ENCODE results near the gene PNMT. TPM values are rescaled to one million over a fixed set of nuclear protein-coding genes. Genes with fewer than 3 reads are reported as not detected.

PNMT gene
- polyA plus RNA-seq, 3 donors, result not detected

- Mint-ChIP-seq H3K36me3 (peaks cover 19% of the 10 kb centered on the region in 2 donors), H3K27ac (peak overlapping the region in 1 of 7 donors; percentile 71), H3K4me1 (peaks cover 10% of the 10 kb centered on the region), H3K9me3 (peaks cover 0 to 14% (median 5%) of the 10 kb centered on the region in 7 donors), H3K27me3 (ENCODE audit: low read depth in 3 of 3) (peaks cover 49 to 75% (median 63%) of the 10 kb centered on the region in 3 donors), H3K4me3 (peak overlapping the region in 1 of 2 donors; percentile 27)
- peaks cover 12 to 14% of the 10 kb centered on the region in 2 donors for H3K4me1 ChIP-seq (ENCODE audit: control insufficient read depth in 1 of 2, insufficient read depth in 2 of 2, low read length in 2 of 2)
- no peak overlapping the region for H3K9ac ChIP-seq (ENCODE audit: insufficient read depth, low read length, poor library complexity, severe bottlenecking)
- WGBS (ENCODE audit: insufficient coverage), result 70% methylated on average over 2 of the region's 2 CpGs
- peaks cover 17 to 19% of the 10 kb centered on the region in 2 donors for H3K36me3 ChIP-seq (replicated peaks in 1 of 2; ENCODE audit: control insufficient read depth in 1 of 2, insufficient read depth in 2 of 2, low read length in 2 of 2)
- H2AFZ ChIP-seq (ENCODE audit: insufficient read depth, low read depth, low read length, poor library complexity, severe bottlenecking), result no peak overlapping the region
- no peak for DNase-seq
- peaks cover 7% of the 10 kb centered on the region for H4K20me1 ChIP-seq (ENCODE audit: insufficient read depth, low read length)
- peaks cover 0 to 11% of the 10 kb centered on the region in 2 donors for H3K9me3 ChIP-seq (replicated peaks in 1 of 2; ENCODE audit: control insufficient read depth in 1 of 2, insufficient read depth in 1 of 2, low read length in 2 of 2)
- no peaks in the 10 kb centered on the region for H3K79me2 ChIP-seq (ENCODE audit: insufficient read depth, low read length)
- H3K27me3 ChIP-seq (ENCODE audit: control insufficient read depth in 2 of 2, insufficient read depth in 2 of 2, low read length in 2 of 2), result peaks cover 19 to 62% of the 10 kb centered on the region in 2 donors
- no peak overlapping the region for H3K4me2 ChIP-seq (replicated peaks; ENCODE audit: extremely low read depth, low read length, poor library complexity, severe bottlenecking)
- no peak for TF ChIP-seq CTCF (IDR thresholded peaks at IDR 0.05)
- no peak overlapping the region for H3K4me3 ChIP-seq (replicated peaks in 1 of 3; ENCODE audit: low read depth in 2 of 3, low read length in 3 of 3)
- intact Hi-C loops (cut with micrococcal nuclease), result loop anchor here in 1 of 2 donors (5.0 kb wide), 1 partner anchor 44 kb away; no protein-coding TSS in a partner anchor
- H3K27ac ChIP-seq (ENCODE audit: low read depth in 1 of 2, low read length in 2 of 2), result no peak overlapping the region
These were observed 2.0 kb upstream of the PNMT start for GRCh38 chr17:39666231-39666600.

GRCh38 chr17:39666601-39667261 is 1.5 kb upstream of the PNMT start:
- Histone ChIP-seq H3K27ac (ENCODE audit: low read depth in 1 of 2, low read length in 2 of 2) (no peak overlapping the region), H4K20me1 (ENCODE audit: insufficient read depth, low read length) (peaks cover 7% of the 10 kb centered on the region), H3K4me3 (replicated peaks in 1 of 3; ENCODE audit: low read depth in 2 of 3, low read length in 3 of 3) (no peak overlapping the region), H3K27me3 (ENCODE audit: control insufficient read depth in 2 of 2, insufficient read depth in 2 of 2, low read length in 2 of 2) (peaks cover 19 to 67% of the 10 kb centered on the region in 2 donors), H3K36me3 (replicated peaks in 1 of 2; ENCODE audit: control insufficient read depth in 1 of 2, insufficient read depth in 2 of 2, low read length in 2 of 2) (peaks cover 12 to 14% of the 10 kb centered on the region in 2 donors), H2AFZ (ENCODE audit: insufficient read depth, low read depth, low read length, poor library complexity, severe bottlenecking) (no peak overlapping the region), H3K79me2 (ENCODE audit: insufficient read depth, low read length) (no peaks in the 10 kb centered on the region), H3K9ac (ENCODE audit: insufficient read depth, low read length, poor library complexity, severe bottlenecking) (no peak overlapping the region), H3K4me2 (replicated peaks; ENCODE audit: extremely low read depth, low read length, poor library complexity, severe bottlenecking) (no peak overlapping the region), H3K9me3 (replicated peaks in 1 of 2; ENCODE audit: control insufficient read depth in 1 of 2, insufficient read depth in 1 of 2, low read length in 2 of 2) (peaks cover 0 to 11% of the 10 kb centered on the region in 2 donors), H3K4me1 (ENCODE audit: control insufficient read depth in 1 of 2, insufficient read depth in 2 of 2, low read length in 2 of 2) (peaks cover 12 to 14% of the 10 kb centered on the region in 2 donors)
- Mint-ChIP-seq H3K27ac (no peak overlapping the region), H3K9me3 (peaks cover 0 to 14% (median 5%) of the 10 kb centered on the region in 7 donors), H3K4me3 (peak overlapping the region in 1 of 2 donors; percentile 77), H3K27me3 (ENCODE audit: low read depth in 3 of 3) (peaks cover 53 to 80% (median 67%) of the 10 kb centered on the region in 3 donors), H3K36me3 (peaks cover 13 to 15% of the 10 kb centered on the region in 2 donors), H3K4me1 (peaks cover 10% of the 10 kb centered on the region)
- intact Hi-C loops (cut with micrococcal nuclease), result loop anchor here in 1 of 2 donors (5.0 kb wide), 1 partner anchor 44 kb away; no protein-coding TSS in a partner anchor
- no peak for DNase-seq
- 63% methylated on average over 5 of the region's 11 CpGs for WGBS (ENCODE audit: insufficient coverage)
- no peak for TF ChIP-seq CTCF (IDR thresholded peaks at IDR 0.05)

Measured in CD14-positive monocyte (primary cell).